Measurements from ENCODE around the gene PDE4B. TPM values are rescaled to one million over a fixed set of nuclear protein-coding genes. Genes with fewer than 3 reads are reported as not detected.

PDE4B gene
- total RNA-seq, 1 donor from 2014 or later: 23.9 TPM

DNA sequence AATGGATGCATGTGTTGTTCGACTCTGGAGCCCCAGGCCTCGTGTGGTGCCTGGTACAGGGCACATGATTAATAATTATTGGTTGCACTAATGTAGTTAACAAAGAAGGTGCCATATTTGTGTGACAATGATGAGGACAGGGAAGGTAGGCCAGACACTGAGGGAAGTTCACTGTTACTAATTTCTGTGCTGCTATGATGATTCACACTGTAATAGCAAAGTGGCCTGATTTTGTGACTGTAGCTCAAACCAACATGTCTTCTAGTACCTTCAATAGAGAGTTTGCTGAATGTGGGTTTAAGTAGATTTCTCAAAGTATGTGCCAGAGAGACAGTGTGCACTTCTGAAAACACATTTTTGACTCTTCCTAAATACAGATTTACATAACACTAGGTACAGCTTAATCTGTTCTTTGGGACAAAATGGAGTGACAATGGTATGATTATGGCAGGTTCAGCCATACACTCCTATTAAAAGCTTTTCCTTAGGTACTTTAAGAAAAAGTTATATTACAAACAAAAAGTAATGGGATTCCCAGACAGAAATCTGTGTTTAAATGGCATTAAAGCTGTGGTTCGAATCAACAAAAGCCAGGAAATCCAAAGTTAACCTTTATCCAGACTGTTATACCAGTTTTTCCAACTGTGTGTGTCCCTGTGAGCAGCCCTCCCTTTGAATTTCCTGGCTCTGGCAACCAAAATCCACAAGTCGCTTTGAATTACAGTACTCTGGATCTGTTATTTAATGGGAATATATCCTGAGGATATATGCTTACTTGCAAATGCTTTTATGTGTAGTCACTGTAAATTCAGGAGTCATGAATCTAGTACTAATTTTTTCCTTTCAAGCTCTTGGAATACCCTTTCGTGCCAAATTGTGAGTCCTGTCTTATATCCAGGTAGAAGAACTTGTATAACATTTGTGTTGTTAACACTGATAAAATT, 464.2 kb downstream of the PDE4B start:
- ATAC-seq: no peak
- intact Hi-C loops (cut with DNase I): no loop called here
- no peak for DNase-seq (ENCODE audit: low spot score)

DNA sequence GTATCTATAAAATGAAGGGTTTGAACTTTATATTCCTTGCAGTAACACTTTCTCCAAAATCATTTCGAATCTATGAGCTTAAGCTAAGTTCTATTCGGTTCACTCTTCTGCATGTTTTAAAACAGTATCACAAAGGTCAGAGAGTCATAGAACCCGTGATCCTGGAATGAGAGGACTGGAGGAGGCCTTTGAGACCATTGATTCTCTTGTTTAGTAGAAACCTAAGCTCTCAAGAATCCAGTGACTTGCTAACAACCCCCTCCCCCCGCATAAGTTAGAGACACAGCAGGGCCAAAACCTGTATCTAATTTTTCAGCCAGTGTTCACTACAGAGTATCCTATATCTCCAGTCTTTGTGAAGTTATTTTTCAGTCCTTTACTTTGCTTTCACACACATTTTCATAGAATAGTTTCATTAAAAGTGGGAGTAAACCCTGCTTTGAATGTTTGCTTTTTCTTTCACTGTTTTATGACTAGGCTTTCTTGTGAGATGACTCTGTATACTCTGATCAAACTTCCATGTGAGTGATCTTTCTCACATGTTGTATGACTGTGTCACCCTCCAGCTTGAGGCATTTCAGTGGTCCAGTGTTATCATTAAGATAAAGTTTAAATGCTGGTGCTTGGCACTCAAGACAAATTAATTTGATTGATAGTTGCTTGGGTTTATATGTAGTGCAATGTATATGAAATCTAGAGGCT, 465.9 kb downstream of the PDE4B start:
- intact Hi-C loops (cut with DNase I): no loop called here
- DNase-seq (ENCODE audit: low spot score) (no peak), ATAC-seq (peak; percentile 26)

DNA sequence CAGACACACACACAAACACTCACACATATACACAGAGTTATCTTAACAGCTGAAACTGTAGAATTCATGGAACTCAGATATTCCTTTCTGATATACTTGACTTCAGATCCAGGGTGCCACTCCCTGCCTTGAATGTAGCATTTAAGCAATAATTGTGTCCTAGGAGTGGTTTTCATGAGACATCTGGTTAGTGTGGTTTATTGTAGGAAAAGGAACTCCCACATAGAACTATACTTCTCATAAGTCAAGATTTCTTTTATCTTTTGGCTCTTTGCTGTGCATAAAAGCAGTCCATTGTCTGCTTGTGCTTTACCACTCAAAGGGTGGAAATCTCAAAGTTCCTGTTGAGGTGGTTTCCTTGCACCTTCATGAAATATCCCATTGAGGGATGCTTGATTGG, 468.7 kb downstream of the PDE4B start:
- intact Hi-C loops (cut with DNase I): no loop called here
- DNase-seq (ENCODE audit: low spot score) (no peak), ATAC-seq (no peak)

DNA sequence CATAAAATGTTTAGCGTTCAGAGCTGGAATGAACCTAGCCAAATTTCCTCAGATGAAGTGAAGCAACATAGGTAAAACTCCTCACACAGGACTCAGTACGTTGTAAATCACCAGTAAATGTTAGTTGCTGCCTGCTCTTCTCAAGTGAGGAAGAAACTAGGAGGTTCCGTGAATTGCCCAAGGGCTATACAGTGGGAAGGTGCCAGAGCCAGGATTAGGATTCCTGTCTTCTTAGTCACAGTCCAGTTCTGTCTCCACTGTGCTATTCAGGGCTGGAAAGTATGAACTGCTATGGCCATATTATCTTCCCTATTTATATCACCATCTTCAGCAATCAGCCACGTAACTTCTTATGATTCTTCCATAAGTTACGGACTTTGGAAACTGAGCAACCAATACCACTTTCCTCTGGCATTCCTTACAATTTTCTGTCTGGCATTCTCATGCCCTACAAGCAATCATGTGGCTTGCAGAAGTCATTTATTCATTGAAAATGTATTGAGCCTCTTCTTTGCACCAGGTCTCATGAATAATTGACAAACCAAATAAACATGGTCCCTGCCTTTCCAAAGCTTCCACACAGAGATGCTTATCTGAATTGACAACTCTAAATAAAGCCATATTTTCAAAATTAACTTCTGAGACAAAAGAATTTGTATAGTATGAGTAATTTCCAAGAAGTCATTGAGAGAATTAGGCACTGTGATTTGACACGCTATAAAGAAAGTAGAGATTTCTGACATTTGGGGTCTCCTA, 469.7 kb downstream of the PDE4B start:
- DNase-seq (ENCODE audit: low spot score) (no peak), ATAC-seq (no peak)
- intact Hi-C loops (cut with DNase I): no loop called here

DNA sequence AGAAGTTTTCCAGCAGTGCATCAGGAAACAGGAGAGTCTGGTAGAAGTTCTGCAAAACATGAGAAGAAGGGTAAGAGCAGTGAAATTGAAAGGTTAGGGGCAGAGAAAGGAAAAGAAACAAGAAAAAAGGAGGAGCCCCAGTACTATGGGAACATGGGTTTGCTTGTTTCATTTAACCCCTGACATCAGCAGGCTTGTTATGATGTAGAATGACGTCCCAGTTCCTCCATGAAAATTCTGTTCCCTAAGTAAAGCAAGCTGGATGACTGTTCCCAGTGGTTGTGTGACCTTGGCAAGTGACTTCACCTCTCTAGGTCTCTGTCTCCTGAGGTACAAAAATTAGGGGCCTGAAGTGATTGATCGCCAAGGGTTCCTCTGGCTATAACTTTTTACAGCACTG, 472.6 kb downstream of the PDE4B start:
- DNase-seq (ENCODE audit: low spot score): no peak
- intact Hi-C loops (cut with DNase I): no loop called here
- ATAC-seq: no peak

DNA sequence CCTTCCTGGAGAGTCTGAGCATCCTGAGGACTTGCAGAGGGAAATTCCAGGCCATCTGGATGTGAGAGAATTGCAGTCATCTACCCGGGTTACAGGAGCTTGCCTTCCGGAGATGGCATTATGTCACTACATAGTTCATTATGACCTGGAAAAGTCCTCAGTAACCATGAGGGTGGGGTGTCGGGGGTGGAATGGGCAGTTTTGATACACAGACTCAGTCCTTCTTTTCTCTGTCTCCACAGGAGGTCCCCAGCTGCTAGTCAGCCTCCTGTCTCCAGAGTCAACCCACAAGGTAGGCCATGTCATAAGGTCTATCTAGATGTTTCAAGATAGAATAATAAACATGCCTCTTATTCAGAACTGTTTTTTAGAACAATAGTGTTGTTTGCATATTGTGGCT, 473.1 kb downstream of the PDE4B start:
- peak; percentile 89 for ATAC-seq
- intact Hi-C loops (cut with DNase I): no loop called here
- DNase-seq (ENCODE audit: low spot score): no peak

DNA sequence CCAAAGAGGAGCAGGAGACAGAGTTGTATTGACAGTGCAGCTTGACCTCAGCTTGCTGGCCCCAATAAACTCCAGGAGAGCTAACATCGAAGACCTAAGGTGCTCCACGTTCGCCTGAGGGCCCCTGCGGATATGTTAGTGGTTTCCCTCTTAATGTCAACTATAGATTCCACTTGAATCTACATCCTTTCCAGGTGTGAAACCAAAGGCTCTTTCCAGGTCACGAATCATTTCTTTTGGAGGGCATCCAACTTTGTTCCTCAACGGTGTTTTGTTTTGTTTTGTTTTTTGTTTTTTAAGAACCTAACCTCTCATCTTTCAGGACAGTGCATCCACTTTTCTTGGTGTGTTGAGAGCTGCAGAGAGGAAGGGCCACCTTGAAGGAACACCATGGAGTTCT, 473.7 kb downstream of the PDE4B start:
- intact Hi-C loops (cut with DNase I): no loop called here
- DNase-seq (ENCODE audit: low spot score): no peak
- peak; percentile 57 for ATAC-seq

DNA sequence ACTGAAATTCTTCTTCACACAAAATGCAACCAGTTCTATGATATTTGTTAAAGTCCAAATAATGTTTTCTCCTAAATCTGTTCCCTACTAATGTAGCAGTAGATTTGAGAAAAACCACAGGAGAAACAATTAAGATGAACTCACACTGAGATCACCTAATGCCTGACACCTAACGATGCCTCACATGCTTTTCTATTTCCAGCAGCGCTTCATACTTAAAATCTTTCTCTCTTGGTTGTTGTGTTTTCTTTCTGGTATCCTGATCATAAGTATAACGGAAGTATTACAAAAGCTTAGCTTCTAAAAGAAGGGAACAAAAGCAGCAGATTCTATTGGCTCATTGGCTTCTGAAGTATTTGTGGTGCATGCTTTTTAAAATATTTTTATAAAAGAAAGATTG, 474.1 kb downstream of the PDE4B start:
- ATAC-seq: no peak
- intact Hi-C loops (cut with DNase I): no loop called here

DNA sequence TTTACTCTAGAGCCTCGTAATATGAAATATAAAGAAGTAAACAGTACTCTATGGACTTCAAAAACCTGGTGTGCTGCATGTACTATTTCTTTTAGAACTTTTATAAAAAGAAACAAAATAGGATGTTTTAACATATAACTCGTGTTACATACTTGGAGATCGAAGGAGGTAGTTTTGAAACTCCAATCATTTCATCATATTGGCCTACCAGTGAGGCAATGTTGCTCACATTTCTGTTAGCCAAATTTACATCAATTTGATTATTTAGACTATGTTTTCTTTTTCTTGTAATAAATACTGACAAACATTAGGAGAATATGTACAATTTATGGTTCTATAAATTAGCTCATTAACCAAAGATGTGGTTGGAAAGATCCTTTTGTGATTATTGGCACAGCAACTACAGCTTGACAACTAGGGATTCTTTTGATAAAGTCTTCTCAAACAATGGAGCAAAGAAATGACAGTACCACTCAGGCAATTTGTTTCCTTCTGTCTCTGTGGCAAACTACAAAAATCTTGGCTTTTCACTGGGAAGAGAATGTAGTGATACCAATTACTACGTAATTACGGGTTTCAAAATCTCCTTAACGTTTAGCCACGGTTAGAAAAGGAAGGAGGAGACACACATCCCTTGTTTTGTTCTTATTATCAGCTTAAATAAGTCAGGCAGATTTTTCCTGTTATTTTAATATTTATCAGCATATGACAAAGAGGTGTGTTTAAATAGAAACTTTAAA, 474.7 kb downstream of the PDE4B start:
- intact Hi-C loops (cut with DNase I): no loop called here
- no peak for ATAC-seq
- no peak for DNase-seq (ENCODE audit: low spot score)

More for the DNA sequence above, 474.1 kb downstream of the PDE4B start:
- no peak for DNase-seq (ENCODE audit: low spot score)

DNA sequence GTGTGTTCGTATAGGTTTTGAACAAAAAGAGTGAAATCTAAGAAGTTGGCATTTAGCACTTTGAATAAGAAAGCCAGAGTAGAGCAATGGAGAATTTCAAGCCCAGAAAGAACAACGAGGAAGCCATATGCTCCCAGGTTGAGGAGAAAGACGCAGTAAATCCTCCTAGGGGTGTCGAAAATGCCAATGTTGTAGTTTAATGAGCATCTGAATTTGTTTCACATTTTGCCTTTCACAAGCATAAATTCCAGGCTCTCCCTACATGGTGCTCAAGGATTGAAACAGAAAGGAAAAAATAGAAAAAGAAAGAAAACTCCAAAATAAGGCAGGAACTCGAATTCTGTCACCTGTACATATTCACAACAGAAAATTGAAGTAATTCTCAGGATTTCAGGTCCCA, 476.5 kb downstream of the PDE4B start:
- no peak for DNase-seq (ENCODE audit: low spot score)
- intact Hi-C loops (cut with DNase I): no loop called here
- no peak for ATAC-seq

DNA sequence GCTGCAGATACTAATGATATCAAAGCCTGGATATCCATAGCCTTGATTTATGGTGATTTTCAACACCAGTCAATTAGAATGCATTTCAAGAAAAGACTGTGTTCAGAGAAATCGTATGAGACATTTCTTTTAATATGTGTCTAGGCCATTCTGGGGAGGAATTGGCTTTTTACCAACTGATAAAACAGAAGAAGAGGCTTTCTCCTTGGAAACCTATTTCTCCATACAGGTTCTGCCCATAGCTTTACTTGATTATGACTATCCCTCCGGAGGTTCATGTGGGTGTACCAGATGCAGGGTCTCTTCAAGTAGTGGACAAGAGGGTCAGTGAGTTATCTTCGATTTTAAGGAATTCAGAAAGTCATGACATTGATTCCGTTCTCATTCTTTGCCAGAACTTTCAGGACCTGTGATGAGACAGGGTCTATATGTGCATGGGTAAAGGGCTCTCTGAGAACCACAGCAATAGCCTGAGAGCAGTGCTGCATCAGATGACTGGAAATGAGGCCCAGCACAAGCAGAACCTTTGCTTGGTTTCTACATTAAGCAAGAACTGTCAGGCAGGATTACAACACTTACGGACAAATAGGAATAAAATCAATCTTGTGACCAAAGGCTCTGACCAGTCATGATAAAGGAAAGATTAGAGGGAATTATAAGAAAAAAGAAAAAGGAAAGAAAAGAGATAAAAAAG, 477.6 kb downstream of the PDE4B start:
- ATAC-seq: peak; percentile 47
- DNase-seq (ENCODE audit: low spot score): no peak
- intact Hi-C loops (cut with DNase I): no loop called here

DNA sequence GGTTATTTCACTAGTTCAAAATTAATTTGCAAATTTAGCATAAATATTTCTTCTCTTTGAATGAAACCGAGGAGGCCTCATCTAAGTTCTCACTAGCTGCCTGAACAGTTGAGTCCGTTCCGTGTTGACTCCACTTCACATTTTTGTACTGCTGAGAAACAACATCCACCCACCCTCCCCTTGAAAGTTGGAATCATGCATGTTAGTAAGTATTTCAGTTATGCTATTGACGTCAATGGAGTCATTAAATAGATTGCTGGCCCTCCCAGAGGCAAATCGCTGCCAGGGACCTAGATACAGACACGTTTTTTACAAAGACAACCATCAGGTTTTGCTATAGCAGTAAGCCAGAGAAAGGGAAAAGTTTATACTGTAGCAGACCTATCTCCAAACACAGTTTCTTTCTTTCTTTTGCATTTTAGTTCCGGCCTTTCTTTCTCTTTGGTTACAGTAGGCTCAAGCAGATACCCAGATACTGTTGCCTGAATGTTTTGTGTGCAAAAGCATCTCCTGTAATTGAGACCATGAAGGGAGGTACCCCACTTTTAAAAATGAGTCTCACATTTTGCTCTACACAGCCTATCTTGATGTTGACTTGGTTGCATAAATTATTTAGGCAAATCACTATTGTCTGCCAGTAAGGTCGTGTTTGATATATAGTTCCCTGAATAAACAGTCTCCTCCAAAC, 478.7 kb downstream of the PDE4B start:
- ATAC-seq: peak; percentile 95
- intact Hi-C loops (cut with DNase I): no loop called here
- peak; percentile 85 for DNase-seq (ENCODE audit: low spot score)

DNA sequence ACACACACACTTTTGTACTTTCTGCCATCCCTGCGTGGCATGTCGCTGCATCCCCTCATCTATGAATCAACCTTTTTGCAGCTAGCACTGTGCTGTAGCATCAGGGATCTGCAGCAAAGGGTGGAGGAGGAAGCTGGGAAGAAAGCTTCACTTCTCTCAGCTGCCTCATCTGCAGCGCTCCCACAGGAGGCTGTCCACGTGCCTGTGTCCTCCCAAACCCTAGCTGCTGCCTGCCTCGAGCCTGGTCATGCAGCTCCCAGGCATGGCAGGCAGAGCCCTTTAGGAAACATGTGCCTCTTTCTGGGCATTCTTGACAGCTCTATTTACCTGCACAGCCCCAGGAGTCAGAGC, 479.2 kb downstream of the PDE4B start:
- intact Hi-C loops (cut with DNase I): no loop called here
- DNase-seq (ENCODE audit: low spot score) (peak; percentile 79), ATAC-seq (peak; percentile 88)

DNA sequence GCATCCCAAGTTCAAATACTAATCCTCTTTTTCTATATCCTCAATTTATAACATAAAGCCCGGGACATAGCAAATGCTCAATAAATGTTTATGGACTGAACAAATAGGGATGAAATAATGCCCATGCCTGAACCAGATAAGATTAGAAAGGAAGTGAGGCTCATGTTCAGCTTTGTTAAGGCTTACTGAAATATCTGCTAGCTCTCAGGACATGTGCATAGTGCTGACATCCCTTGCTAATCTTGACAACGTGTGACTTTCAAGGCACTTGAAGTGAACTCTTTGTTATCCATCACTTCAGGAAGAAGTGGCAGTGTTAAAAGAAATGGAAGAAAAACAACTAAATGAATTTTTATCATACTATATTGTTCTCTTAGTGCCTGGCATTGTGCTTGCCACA, 481.0 kb downstream of the PDE4B start:
- intact Hi-C loops (cut with DNase I): no loop called here
- no peak for DNase-seq (ENCODE audit: low spot score)
- no peak for ATAC-seq

DNA sequence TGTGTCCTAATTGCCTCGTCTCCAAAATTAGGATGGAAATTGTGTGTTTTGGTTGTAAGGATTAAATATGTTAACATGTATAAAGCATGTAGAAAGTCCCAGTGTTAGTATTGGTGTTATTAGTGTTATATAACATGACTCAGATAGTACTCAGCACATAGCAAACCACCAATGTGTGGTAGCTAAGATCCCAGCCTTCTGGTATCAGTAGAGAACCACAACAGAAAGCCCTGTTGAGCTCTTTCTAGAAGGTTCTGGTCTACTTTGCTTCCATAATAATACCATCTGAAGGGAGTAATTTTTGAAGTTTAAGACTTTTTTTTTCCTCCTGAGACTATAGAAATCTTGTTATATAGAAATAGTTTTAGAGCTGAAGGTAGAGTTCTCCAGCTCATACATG, 481.9 kb downstream of the PDE4B start:
- DNase-seq (ENCODE audit: low spot score): no peak
- intact Hi-C loops (cut with DNase I): no loop called here
- ATAC-seq: no peak

DNA sequence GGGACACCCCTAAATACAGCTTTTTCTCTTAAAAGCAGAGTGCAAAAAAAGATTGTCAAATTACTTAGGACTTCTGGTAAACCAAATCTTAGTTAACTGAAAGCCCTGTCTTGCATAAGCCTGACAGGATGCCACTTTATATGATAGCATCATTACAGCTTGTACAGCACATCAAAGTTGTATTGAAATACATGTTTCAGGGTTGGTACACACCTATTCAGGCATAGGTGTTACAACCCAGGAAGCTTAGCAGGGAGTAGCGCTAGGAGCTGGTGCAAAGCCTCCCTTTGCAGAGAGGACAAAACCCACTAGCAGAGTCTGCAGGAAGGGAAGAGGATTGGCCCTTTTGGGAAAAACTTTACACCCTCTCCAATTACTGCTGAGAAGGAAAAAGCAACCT, 482.4 kb downstream of the PDE4B start:
- DNase-seq (ENCODE audit: low spot score): no peak
- intact Hi-C loops (cut with DNase I): no loop called here
- ATAC-seq: no peak

DNA sequence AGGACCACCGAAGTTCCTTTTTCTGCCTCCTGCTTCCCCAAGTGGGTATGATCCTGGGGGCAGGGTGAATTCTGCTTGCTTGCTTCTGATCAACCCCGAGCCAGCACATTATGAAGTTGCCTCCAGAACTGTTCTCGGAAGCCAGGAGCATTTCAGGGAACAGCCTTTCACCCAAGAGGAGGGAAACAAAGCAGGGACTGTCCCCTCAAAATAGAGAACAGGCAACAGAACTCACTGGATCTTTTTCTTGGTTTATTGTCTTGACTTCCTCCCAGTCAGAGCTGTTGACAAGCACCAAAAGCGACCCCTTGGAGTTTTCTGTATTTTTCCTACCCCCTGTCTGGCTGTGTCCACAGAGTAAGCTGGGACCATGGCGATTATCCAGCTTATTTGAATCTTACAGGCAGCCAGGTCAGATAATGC, 482.9 kb downstream of the PDE4B start:
- DNase-seq (ENCODE audit: low spot score) (no peak), ATAC-seq (peak; percentile 27)
- intact Hi-C loops (cut with DNase I): no loop called here

DNA sequence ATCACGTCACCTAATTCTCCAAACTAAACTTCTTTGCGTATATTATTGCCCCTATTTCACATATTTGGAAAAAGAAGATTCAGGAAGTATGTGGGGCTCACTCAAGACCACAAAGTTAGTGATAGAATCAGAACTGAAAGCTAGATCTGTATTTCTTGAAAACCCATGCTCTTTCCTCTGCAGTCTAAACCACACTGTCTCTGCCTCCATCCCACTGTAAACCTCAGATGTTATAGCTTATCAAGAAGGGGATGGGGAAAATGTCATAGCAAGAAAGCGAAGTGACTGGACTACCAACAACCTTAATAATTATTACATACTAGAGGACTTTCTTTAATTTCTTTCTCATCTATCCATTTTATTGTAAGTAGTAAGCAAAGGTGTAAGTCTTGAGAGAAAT, 483.5 kb downstream of the PDE4B start:
- intact Hi-C loops (cut with DNase I): no loop called here
- ATAC-seq: no peak
- DNase-seq (ENCODE audit: low spot score): no peak

All from sciatic nerve (tissue), 2 donors.